NOMO-1 (cell line): ENCODE results near the gene NDFIP2.

ENCODE experiments used
- DNase-seq, 2 experiments: peaks; one replicate each; lab custom pipeline; 2025; ENCODE audit not compliant: unreplicated experiment in 2 of 2; lab: John Stamatoyannopoulos, UW

Gene NDFIP2, protein sequence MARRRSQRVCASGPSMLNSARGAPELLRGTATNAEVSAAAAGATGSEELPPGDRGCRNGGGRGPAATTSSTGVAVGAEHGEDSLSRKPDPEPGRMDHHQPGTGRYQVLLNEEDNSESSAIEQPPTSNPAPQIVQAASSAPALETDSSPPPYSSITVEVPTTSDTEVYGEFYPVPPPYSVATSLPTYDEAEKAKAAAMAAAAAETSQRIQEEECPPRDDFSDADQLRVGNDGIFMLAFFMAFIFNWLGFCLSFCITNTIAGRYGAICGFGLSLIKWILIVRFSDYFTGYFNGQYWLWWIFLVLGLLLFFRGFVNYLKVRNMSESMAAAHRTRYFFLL

DNA sequence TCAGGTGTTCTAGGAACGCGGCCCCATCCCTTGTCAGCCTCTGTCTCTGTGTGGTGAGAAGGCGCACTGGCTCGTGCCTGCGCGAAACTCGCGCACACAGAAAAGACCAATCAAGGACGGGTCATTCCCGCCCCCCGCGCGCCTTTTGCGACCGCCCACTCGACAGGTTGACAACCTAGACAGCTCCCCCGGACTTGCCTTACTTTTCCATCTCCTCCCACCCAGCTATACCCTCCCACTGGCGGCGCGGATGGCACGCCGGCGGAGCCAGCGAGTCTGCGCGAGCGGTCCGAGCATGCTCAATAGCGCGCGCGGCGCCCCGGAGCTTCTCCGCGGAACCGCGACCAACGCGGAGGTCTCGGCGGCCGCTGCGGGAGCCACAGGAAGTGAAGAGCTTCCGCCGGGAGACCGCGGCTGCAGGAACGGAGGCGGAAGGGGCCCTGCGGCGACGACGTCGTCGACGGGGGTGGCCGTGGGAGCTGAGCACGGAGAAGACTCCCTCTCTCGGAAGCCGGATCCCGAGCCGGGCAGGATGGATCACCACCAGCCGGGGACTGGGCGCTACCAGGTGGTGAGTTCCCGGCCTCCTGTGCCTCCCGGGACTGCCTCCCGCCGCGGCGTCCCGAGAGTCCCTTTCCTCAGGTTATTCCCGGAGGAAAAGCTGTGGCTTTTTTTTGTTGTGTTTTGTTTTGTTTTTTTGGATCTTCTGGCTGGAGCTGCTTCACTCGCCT, at the start of gene NDFIP2:
TSS of gene NDFIP2 (plus strand) at position 202 of the 731 bp plus-strand sequence. CDS start at position 251, 49 bp downstream.
- DNase-seq = peak; percentile 51 to 61

DNA sequence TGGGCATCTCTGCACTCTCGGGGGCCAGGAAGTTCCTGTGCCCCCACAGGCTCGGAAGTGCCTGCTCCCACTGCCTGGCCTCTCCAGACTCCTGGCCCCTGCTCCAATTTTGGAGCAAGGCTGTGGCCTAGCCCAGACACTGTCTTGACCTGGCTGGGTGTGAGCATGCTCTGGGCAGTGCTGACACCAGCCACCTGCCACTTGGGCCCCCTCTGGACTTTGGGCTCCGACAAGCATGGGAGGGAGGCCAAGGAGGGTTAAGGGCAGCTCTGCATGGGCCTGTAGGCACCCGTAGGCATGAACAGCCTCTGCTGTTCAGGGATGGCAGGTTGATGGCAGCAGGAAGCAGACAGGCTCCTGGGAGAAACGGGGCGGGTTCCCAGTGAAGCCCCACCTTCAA, 48.9 kb upstream of the NDFIP2 start:
- DNase-seq = no peak

DNA sequence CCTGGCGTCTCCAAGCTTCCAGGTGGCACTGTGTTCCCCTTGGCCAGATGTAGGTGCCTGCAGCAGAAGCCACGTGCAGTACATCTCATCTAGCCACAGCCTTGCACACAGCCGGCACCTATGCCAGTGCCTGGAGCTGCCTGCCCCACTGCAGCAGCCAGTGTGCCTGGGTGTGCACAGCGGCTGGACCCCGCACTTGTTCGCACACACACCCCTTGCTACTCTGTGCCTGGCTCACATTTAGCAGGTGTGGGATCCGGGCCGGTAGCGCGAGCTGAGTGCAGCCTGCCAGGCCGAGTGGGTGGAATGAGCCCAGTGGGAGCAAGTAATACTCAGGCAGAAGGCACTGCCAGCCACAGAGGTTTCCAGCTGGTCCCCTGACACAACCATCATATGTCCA, 48.0 kb upstream of the NDFIP2 start:
- no peak for DNase-seq

DNA sequence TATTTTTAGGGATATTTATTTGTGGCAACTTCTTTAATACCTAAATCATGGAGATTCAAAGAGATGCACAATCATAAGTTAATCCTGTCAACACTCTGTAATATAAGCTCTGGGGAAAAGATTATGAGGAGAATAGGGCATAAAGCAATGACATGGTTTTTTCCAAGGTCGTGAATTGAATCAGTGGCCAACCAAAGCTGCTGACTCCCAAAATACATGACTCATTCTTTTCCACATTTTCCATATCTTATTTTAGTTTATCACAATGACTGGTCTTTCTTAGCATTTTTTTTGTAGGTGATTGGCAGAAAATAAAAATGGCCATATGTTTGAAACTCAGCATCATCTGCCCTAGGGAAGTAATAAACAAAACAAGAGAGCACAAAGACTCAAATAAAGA, 46.4 kb upstream of the NDFIP2 start:
- no peak for DNase-seq

DNA sequence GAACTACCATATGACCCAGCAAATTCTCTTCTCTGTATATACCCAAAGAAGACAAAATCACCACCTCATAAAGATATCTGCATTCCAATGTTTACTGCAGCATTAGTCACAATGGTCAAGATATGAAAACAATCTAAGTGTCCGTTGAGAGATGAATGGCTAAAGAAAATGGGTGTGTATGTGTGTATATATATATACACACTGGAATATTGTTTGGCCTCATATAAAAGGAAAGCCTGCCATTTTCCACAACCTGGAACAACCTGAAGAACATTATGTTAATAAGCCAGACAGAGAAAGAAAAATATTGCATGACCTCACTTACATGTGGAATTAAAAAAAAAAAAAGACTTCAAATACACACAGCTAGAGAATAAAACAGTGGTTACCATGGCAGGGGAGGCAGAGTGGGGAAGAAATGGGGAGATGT, 45.4 kb upstream of the NDFIP2 start:
- DNase-seq = no peak

DNA sequence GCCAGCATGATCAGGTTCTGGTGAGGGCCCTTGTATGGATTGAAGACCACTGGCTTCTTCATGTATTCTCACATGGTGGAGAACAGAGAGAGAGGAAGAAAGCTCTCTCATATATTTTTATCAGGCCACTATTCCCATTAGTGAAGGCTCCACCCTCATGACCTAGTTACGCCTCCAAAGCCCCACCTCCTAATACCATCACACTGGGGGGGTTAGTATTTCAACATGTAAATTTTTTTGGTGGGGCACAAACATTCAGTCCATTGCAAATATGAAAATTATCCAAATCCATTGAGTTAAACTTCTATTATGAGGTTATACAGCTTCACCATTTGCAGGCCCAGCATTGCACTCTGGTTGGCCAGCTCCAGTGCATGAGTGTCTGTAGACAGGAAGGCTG, 41.7 kb upstream of the NDFIP2 start:
- no peak for DNase-seq

DNA sequence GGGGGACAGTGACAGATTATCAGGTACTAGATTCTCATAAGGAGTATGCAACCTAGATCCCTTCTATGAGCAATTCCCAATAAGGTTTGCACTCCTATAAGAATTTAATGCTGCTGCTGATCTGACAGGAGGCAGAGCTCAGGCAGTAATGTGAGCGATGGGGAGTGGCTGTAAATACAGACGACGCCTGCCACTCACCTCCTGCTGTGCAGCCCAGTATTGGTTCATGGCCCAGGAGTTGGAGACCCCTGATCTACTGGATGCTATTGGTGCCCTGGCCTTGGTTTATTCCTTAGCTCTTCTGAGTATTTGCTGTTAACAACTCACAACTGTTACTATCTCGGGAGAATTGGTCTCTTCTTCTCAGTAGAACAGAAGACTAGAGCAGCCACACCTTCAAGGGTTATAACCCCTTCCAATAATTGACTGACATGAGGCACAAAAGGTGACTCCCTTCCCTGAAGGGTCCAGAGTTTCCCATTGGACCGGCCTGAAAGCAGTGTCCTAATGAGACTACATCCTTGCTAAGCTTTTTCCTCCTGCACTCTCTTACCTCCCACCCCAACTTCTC, 39.9 kb upstream of the NDFIP2 start:
- DNase-seq = no peak

DNA sequence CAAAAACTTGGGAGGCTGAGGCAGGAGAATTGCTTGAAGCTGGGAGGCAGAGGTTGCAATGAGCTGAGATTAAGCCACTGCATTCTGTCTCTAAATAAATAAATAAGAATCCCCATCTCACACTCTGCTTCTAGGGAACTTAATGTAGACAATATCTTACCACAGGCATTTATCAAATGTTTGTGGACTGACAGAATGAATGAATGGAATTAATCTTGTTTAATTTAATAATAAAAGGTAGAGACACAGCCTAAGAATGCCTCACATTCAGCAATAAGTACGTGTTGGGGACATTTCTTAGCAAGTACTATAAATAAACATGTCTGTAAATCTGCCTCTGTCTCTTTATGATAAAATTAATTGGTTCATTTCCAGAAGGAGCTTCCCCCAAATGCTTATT, 38.7 kb upstream of the NDFIP2 start:
- no peak for DNase-seq

DNA sequence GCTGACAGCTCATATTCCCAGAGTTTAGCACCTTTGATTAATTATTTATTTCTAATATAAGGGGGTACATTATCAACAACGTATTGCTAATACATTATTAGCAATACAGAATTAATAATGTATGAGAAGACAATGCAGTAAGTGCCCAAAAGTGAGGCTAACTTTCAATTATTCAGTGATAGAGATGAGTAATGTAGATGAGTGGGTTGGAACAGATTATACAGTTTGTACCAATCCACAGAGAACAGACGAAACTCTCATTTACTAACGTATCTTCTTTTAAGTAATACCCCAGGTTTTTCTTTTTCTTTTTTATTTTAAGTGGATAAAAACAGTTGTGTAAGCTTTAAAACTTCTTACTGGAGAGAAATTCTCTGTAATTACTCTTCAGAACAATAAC, 38.2 kb upstream of the NDFIP2 start:
- no peak for DNase-seq

DNA sequence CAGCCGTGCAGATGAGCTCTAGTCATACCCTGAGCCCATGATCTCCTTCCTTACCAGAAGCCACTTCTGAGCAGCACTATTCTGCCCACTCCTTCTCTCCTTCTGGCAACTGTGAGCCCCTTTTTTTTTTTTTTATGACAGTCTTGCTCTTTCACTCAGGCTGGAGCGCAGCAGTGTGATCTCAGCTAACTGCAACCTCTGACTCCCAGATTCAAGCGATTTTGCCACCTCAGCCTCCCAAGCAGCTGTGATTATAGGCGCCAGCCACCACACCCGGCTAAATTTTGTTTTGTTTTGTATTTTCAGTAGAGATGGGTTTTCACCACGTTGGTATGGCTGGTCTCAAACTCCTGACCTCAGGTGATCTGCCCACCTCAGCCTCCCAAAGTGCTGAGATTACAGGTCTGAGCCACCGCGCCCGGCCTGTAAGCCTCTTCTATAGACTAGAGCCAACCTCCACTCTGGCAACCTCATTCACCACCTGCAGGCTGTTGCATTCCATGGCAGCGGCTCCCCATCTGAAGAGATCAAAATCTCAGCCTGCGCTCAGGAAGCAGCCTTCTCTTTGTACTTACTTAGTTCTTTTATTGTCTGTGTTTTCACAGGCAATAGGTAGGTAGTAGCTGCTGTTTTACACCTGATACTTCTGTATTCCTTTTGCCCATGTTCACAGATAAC, 34.8 kb upstream of the NDFIP2 start:
- no peak for DNase-seq

DNA sequence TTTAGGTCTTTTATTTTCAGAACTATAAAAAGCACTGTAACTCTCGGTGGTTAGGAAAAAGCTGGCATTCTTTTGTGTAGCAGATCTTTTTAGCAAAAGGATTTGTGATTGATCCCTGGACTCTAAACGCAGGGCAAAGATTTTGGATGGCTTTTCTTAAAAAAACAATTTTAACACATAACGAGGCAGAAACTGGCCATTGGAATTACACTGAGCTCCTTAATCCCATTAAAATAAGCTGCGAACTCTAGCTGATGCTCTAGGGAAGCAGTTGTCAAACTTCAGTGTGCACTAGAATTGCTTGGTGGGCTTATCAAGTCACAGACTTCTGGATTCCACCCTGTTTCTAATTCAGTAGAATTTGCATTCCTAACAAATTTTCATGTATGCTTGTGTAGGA, 33.8 kb upstream of the NDFIP2 start:
- no peak for DNase-seq

DNA sequence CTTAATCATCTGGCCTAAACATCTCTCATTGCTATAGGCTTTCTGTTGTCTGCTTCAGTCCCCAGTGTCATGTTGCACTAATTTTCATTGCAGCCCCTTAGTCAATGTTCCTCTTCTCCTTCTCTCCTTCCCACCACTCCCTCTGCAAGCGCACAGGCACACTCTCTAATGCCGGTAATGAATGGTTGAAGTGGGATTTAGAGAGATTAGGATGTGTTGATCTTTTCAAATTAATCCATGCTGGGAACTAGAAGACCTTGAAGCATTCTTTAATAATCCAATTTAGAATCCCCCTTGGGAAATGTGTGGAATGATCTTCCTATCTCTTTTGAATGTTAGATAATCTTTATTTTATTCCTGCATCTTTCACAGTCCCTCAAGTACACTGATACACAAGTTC, 33.2 kb upstream of the NDFIP2 start:
- no peak for DNase-seq

DNA sequence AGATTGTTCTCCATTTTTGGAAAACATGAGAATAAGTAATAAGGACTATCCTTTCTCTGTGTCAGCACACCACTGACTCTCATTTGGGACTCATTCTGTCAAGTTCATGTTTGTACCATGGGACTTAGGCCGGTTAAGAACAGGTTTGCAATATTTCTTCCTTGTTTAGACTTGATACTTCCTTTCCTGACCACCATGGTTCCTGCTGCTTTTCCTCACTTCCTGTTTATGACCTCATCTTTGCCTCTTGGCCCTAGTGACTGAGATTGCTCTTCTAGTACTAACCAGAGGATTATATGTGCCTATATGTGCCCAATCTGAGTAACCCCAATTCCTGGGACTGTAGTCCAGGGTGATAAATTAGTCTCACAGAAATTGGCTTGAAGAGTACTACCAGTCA, 32.5 kb upstream of the NDFIP2 start:
- peak; percentile 18 to 38 for DNase-seq

DNA sequence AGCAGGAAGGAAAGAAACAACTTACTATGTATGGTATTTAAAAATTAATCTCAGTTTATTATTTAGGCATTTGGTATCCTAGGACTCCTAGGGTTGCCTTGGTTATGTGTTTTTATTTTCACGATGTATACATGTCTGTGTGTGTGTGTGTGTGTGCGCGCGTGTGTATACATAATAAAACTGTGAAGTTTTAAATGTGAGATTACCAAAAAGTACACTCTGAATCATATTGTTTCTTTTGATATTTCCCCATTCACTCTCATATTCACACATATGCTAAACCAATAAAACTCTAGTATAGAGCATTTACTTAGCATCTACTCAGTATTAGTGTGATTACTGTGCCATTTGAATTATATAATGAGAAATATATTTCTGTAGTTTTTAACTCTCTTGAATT, 30.8 kb upstream of the NDFIP2 start:
- no peak for DNase-seq

DNA sequence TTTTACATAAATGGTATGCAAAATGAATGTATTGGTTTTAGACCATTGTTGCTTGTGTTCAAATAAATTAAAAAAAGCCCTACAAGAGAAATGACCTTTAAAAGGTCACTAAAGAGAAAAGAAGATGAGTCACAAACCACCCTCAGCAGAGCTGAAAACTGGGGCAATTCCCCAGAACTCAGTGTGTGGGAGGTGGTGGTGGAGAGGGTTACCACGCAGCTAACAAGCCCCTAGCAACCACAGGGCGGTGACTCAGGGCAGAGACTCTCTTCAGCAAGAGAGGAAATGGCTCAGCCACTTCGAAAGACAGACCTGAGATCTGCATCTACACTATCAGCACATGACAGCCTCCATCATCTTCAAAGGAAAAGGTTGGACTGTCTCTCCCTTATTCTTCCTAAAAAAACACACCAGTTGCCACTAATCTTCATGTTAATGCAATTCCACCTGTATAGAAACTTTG, 29.4 kb upstream of the NDFIP2 start:
- peak; percentile 15 to 43 for DNase-seq

DNA sequence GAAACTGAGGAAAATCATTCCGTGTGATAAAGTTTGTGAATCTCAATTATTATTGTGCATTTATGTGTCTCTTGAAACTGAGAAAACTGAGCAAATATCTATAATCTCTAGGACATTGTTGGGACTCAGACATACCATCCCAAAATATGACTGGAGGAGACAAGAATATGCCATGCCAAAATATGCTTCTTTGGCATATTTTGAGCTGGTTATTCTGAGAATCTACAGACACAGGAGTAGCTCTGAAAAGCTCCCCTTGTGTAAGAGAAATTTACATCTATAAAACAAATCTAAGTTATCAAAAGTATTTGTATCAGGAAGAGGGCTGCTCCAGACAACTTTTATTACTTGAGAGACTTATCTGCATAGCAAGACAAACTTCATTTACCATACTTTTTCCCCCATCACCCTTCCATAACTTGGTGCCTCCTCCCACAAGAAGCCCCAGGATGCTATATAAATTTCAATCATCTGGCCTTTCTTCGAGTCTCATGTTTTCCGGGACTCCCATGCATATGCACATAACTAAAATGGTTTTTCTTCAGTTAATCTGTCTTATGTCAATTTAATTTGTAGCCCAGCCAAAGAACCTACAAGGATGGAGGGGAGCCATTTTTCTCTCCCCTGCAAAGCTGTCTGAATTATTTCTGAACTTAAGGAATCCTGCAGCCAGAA, 28.6 kb upstream of the NDFIP2 start:
- no peak for DNase-seq

DNA sequence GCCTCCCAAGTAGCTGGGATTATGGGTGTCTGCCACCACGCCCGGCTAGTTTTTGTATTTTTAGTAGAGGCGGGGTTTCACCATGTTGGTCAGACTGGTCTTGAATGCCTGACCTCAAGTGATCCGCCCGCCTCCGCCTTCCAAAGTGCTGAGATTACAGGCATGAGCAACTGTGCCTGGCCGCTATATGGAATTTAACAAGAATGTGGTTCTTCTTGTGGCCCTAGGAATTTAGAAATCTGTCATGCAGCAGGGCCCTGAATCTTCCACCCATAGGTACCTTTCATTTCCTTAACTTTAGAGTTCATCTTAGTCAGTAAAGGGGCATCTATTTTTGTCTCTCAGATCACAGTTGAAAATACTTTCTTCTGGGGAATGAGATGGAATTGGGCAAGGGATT, 25.6 kb upstream of the NDFIP2 start:
- DNase-seq = no peak

DNA sequence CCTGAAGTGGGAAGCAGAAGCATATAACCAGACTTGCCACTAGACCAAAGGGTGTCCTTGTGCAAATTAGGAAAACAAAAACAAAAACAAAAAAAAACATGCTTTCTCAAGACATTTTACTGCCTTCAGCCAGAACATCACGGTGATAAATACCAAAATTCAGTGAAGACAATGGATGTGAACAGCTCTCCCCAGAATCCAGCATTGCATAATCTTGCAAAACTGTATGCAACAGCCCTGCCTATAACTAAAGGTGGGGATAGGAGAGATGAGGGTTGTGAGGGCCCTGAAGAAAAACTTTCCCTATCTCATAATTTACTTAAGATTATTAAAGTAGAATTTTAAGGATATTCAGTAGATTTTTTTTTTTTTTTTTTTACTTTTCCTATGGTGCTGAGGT, 24.9 kb upstream of the NDFIP2 start:
- no peak for DNase-seq

DNA sequence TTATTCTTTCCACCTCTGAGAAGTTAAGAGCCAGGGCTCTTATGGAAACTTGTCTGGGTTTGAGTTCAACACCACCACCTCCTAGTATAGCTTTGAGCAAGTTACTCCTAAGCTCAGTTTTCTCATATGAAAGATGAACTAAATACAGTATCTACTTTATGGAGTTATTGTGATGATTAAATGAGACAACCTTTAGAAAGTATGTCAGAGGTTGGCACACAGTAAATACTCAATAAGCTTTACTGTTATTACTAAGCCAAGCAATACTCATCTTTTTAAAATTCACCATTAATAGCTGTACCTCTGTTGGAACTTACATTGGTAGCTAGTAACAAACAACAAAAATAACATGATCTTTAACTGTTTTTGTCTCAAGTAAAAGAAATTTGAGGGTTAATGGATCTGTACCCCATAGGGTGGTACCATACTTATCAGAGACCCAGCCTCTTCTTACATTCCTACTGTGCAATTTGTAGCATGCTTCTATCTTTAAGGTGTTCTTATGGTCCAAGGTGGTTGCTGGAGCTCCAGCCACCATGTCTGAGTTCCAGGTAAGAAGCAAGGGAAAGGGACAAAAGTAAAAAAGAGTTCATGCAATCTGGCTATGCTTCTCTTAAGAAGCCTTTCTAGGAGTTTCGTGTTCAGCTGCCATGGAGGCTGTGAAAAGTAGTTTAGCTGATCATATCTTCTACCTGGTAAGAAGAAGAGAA, 24.1 kb upstream of the NDFIP2 start:
- DNase-seq = no peak

DNA sequence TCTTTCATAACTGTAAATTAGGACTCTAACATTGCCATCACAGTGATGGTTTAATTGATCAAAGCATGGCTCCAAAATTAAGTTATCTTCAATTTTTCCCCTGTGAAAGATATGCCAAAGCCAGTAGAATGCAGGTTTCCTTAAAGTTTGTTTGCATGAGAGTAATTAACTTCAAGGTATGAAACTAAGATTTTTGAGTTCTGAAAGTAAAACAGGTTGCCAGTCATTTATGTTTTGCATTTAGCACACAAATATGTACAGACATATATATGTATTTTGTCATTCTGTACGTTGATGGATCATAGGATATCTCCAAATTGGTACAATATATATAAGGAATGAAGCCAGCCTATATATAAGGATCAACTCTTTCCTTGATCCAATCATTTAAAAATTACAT, 23.6 kb upstream of the NDFIP2 start:
- no peak for DNase-seq
